GM12892 (cell line): Measurements from ENCODE around the gene PPP2R3B.

ENCODE experiments used
- POLR2A ChIP-seq: IDR thresholded peaks from 2 replicates; pipeline ENCODE4 v1.6.1; 2011; ENCODE audit warnings: low read depth, low read length, control low read depth
- POLR2AphosphoS5 ChIP-seq: IDR thresholded peaks from 2 replicates; pipeline ENCODE4 v1.6.1; 2011; ENCODE audit warnings: low read depth, low read length, control low read depth
- TAF1 ChIP-seq: IDR thresholded peaks from 2 replicates; pipeline ENCODE4 v1.6.1; 2011; ENCODE audit warnings: low read depth, mild to moderate bottlenecking, control low read depth, low read length, borderline replicate concordance

DNA sequence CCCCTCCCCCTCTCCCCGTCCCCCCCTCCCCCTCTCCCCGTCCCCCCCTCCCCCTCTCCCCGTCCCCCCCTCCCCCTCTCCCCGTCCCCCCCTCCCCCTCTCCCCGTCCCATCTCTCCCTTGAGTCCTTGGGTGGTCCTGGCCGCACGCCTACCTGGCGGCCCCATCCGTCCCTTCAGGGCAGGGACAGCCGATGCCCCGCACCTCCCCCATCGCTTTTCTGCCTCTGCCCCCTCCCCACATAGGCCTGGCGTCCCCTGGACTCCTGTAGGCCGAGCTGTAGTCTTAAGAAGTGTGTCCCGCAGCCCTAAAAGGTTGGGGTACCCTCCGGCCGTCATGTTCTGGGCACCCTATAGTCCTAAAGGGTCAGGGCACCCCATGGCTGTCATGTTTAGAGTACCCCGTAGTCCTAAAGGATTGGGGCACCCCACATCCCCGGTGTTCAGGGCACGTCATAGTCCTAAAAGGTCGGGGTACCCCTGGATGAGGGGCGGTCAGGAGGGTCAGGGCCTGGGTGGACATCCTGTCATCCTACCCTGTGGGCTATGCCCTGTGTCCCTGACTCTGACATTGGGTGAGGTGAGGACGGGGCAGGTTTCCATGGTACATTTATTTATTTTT lies 57.3 kb downstream of the PPP2R3B start:
- TF ChIP-seq POLR2A (no peak), TAF1 (no peak), POLR2AphosphoS5 (no peak)
